Thyroid gland (tissue), 4 donors: ENCODE data around the gene MMD.

Experiments used
- CTCF ChIP-seq, 6 experiments: fragments of 200-600 bp in 3 of 6; fragments of 450-650 bp in 3 of 6; sonication (generic) in 3 of 6; IDR thresholded peaks; one replicate each; pipeline ENCODE4 v1.5.1; 2016 to 2019; ENCODE audit warnings: antibody characterized with exemption in 6 of 6, mild to moderate bottlenecking in 2 of 6, inconsistent platforms in 1 of 6, moderate library complexity in 1 of 6
- POLR2A ChIP-seq, 2 donors: fragments of 450-650 bp; IDR thresholded peaks; one replicate each; pipeline ENCODE4 v1.6.1; 2017; ENCODE audit warnings: antibody characterized with exemption in 2 of 2, mild to moderate bottlenecking in 2 of 2, moderate library complexity in 1 of 2

GRCh38 chr17:55426851-55427586 is 5.4 kb upstream of the MMD start:
- TF ChIP-seq CTCF (IDR thresholded peaks at IDR 0.05), result no peak
- no peak for TF ChIP-seq POLR2A (IDR thresholded peaks at IDR 0.05)
